Activated CD4-positive, alpha-beta T cell treated with anti-CD3 and anti-CD28 coated beads, Interleukin-2, amount 10 ng/mL, durations not matched to agents 24 days and 14 days (primary cell): ENCODE results near the gene DAAM1. TPM values are rescaled to one million over a fixed set of nuclear protein-coding genes. Genes with fewer than 3 reads are reported as not detected.

Experiments used
- DNase-seq: peaks from one replicate; pipeline ENCODE4 v3.0.0; 2022
- H3K27ac Mint-ChIP-seq: one replicate; pipeline ENCODE4 v1.8.0; 2022; ENCODE audit warnings: mild to moderate bottlenecking, mixed read lengths
- H3K27me3 Mint-ChIP-seq: one replicate; pipeline ENCODE4 v1.8.0; 2022; ENCODE audit warnings: mixed read lengths
- H3K36me3 Mint-ChIP-seq: one replicate; pipeline ENCODE4 v1.8.0; 2022; ENCODE audit warnings: low read depth, mild to moderate bottlenecking, mixed read lengths
- H3K4me1 Mint-ChIP-seq: one replicate; pipeline ENCODE4 v1.8.0; 2021; ENCODE audit warnings: mixed read lengths
- H3K4me3 Mint-ChIP-seq: one replicate; pipeline ENCODE4 v1.8.0; 2022; ENCODE audit warnings: mild to moderate bottlenecking, moderate library complexity, mixed read lengths
- H3K9me3 Mint-ChIP-seq: one replicate; pipeline ENCODE4 v1.8.0; 2021; ENCODE audit warnings: mixed read lengths
- intact Hi-C: fragments of 100-400 bp; cut with micrococcal nuclease; formaldehyde crosslinking; loops from one replicate; pipeline ENCODE4 v1.15.1; 2023
- total RNA-seq: library from RNA; stranded (reverse); gene quantifications from 2 replicates; pipeline ENCODE4 v1.2.3, GENCODE V29; 2022

Gene DAAM1
- total RNA-seq, 1 donor from 2014 or later = 7.2 TPM

DNA sequence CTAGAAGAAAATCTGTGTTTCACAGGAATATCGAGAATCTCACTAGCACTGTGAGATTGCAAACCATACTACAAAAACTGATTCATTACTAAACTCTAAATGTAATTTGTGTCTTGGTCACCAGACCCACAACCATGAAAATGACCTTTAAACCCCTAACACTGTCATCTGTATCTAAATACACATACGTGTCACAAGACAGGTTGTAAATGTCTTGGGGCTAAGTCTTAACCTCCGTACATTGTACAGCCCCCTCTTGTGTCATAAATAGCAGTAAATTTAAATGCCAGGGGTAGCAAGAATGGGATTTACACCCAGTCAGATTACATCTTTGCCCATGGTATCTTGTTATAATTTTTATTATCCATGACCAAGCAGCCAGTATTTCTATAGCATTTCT, 159.4 kb downstream of the DAAM1 start:
- H3K36me3 Mint-ChIP-seq = no peaks in the 10 kb centered on the region
- DNase-seq = no peak
- no peaks in the 10 kb centered on the region for H3K27me3 Mint-ChIP-seq
- H3K9me3 Mint-ChIP-seq = no peaks in the 10 kb centered on the region
- intact Hi-C loops = no loop called here
- no peaks in the 10 kb centered on the region for H3K4me1 Mint-ChIP-seq
- H3K4me3 Mint-ChIP-seq = no peak overlapping the region
- no peak overlapping the region for H3K27ac Mint-ChIP-seq

DNA sequence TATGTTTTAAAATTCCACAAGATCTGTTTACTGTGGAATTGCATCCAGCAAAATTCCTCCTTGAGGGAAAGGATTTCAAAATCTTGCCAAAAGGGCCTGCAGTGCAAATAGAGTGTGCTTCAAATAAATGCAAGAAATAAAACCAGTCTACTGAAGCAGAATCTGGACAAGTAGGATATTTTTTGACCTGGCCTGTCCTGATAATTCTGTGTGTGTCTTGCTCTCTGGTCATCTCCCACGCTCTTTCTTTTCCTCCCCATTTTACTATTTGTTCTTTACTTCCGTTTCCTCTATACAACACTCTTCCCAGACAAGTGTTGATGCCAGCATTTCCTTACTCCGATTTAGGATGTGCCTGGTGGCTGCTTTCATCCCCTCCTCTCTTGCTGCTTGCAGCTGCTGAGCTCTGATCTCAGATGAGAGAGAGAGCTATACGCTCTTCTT, 160.8 kb downstream of the DAAM1 start:
- DNase-seq = no peak
- no peaks in the 10 kb centered on the region for H3K27me3 Mint-ChIP-seq
- intact Hi-C loops = no loop called here
- H3K36me3 Mint-ChIP-seq = no peaks in the 10 kb centered on the region
- no peak overlapping the region for H3K27ac Mint-ChIP-seq
- no peaks in the 10 kb centered on the region for H3K4me1 Mint-ChIP-seq
- no peak overlapping the region for H3K4me3 Mint-ChIP-seq
- no peaks in the 10 kb centered on the region for H3K9me3 Mint-ChIP-seq

GRCh38 chr14:59352961-59353360, 164.5 kb downstream of the DAAM1 start:
- H3K36me3 Mint-ChIP-seq = no peaks in the 10 kb centered on the region
- DNase-seq = no peak
- H3K4me1 Mint-ChIP-seq = no peaks in the 10 kb centered on the region
- H3K27me3 Mint-ChIP-seq = no peaks in the 10 kb centered on the region
- H3K4me3 Mint-ChIP-seq = no peak overlapping the region
- H3K9me3 Mint-ChIP-seq = no peaks in the 10 kb centered on the region
- no peak overlapping the region for H3K27ac Mint-ChIP-seq
- intact Hi-C loops = no loop called here

DNA sequence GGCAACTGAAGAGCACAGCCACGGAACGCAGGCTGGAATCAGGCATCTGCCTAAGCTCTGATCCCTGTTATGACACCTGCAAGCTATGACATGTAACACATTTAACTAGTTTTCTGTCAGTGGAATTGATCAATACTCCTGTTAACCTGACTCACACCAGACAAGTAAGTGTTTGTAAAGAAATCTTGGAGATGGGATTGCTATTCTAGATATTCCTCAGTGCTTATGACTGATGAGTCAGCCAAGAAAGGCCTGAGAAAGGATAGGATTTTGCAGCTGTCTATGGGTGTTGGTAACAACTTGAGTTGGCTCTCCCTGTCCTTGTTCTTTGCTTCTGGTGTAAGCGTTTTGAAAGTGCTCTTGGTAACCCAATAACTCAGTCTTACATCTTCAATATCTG, 166.2 kb downstream of the DAAM1 start:
- no peak for DNase-seq
- Mint-ChIP-seq H3K4me1 (no peaks in the 10 kb centered on the region), H3K27me3 (no peaks in the 10 kb centered on the region), H3K4me3 (no peak overlapping the region), H3K36me3 (no peaks in the 10 kb centered on the region), H3K9me3 (no peaks in the 10 kb centered on the region), H3K27ac (no peak overlapping the region)
- intact Hi-C loops = no loop called here

DNA sequence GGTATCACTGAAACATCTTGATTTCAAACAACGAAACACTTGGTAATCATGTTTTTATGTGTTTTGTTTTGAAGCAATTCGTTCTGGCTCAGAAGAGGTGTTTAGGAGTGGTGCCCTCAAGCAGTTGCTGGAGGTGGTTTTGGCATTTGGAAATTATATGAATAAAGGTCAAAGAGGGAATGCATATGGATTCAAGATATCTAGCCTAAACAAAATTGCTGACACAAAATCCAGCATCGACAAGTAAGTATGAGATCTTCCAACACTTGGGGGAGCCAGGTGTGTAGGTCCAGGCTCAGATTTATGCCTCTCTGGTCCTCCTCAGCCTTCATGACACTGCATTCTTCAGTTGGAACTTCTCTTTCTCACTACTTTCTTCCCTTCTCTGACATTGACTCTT, 166.6 kb downstream of the DAAM1 start:
- Mint-ChIP-seq H3K4me3 (no peak overlapping the region), H3K27ac (no peak overlapping the region), H3K27me3 (no peaks in the 10 kb centered on the region), H3K9me3 (no peaks in the 10 kb centered on the region), H3K36me3 (no peaks in the 10 kb centered on the region), H3K4me1 (no peaks in the 10 kb centered on the region)
- intact Hi-C loops = no loop called here
- DNase-seq = no peak

GRCh38 chr14:59356312-59356711, 167.8 kb downstream of the DAAM1 start:
- H3K27me3 Mint-ChIP-seq = no peaks in the 10 kb centered on the region
- no peaks in the 10 kb centered on the region for H3K9me3 Mint-ChIP-seq
- H3K4me3 Mint-ChIP-seq = no peak overlapping the region

DNA sequence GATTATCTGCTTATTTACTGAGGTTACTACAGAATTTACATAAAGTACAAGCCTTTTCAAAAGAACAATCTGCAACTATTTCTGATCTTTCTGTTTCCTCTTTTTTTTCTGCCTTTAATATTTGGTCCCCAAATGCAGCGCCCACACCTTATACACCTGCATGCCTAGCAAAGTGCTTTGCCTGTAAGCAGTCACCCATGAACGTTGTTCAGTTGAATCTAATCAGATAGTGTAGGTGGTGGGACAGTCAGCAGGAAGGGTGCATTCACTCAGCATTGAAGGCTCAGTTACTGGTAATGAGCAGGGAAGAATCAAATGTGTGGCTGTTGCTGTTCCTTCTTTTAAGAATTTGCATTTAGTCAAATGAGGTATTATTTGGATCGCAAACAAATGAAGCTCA, 168.3 kb downstream of the DAAM1 start:
- H3K36me3 Mint-ChIP-seq = peaks cover 2% of the 10 kb centered on the region
- H3K27ac Mint-ChIP-seq = no peak overlapping the region
- no peak overlapping the region for H3K4me3 Mint-ChIP-seq
- H3K4me1 Mint-ChIP-seq = no peaks in the 10 kb centered on the region
- DNase-seq = no peak
- no peaks in the 10 kb centered on the region for H3K9me3 Mint-ChIP-seq
- intact Hi-C loops = no loop called here
- no peaks in the 10 kb centered on the region for H3K27me3 Mint-ChIP-seq

More at GRCh38 chr14:59356312-59356711, 167.8 kb downstream of the DAAM1 start:
- intact Hi-C loops = no loop called here
- no peak for DNase-seq
- Mint-ChIP-seq H3K36me3 (peaks cover 2% of the 10 kb centered on the region), H3K4me1 (no peaks in the 10 kb centered on the region), H3K27ac (no peak overlapping the region)

DNA sequence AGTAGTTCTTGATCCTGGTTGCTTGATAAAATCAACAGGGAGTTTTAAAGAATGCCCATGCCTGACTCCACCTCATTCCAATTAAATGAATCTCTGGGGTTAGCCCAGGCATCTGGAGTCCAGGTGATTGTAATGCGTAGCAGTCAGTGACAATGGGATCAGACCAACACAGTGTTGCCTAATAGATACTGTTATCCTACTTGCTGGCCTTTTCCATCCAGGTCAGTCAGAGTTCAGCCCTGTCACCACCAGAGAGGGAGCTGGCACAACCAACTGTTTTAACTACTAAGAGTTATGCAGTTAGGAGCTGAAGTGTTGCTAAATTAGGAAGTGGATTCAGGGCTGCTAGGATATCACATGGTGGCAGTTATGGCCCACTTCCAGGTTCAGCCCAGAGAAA, 169.6 kb downstream of the DAAM1 start:
- H3K27me3 Mint-ChIP-seq = no peaks in the 10 kb centered on the region
- H3K36me3 Mint-ChIP-seq = peaks cover 2% of the 10 kb centered on the region
- no peak overlapping the region for H3K27ac Mint-ChIP-seq
- intact Hi-C loops = no loop called here
- H3K9me3 Mint-ChIP-seq = no peaks in the 10 kb centered on the region
- H3K4me1 Mint-ChIP-seq = no peaks in the 10 kb centered on the region
- no peak for DNase-seq
- no peak overlapping the region for H3K4me3 Mint-ChIP-seq

DNA sequence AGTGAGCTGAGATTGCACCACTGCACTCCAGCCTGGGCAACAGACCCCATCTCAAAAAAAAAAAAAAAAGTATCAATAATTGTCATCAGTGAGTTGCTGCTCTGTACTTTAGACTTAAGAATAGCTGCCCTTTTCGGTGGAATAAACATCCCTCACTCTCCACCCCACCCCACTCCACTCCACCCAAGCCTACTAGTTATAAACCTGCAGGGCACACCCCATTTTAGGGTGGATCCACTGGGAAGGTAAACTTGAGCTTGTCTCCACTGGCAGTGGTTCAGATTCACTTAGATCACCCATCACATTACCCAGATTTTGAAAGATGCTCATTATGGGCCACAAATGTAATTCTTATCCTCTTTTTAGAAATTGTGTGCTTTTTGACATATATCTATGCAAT, 170.3 kb downstream of the DAAM1 start:
- no peak overlapping the region for H3K27ac Mint-ChIP-seq
- no peak overlapping the region for H3K4me3 Mint-ChIP-seq
- DNase-seq = no peak
- H3K36me3 Mint-ChIP-seq = peaks cover 2% of the 10 kb centered on the region
- no peaks in the 10 kb centered on the region for H3K4me1 Mint-ChIP-seq
- no peaks in the 10 kb centered on the region for H3K9me3 Mint-ChIP-seq
- H3K27me3 Mint-ChIP-seq = no peaks in the 10 kb centered on the region
- intact Hi-C loops = no loop called here

GRCh38 chr14:59359431-59360124, 171.1 kb downstream of the DAAM1 start:
- H3K4me3 Mint-ChIP-seq = no peak overlapping the region
- no peaks in the 10 kb centered on the region for H3K27me3 Mint-ChIP-seq

GRCh38 chr14:59360233-59360632, 171.8 kb downstream of the DAAM1 start:
- Mint-ChIP-seq H3K4me3 (no peak overlapping the region), H3K4me1 (no peaks in the 10 kb centered on the region), H3K9me3 (no peaks in the 10 kb centered on the region), H3K27ac (no peak overlapping the region), H3K36me3 (peaks cover 5% of the 10 kb centered on the region), H3K27me3 (no peaks in the 10 kb centered on the region)
- DNase-seq = no peak
- intact Hi-C loops = no loop called here

More at GRCh38 chr14:59359431-59360124, 171.1 kb downstream of the DAAM1 start:
- Mint-ChIP-seq H3K9me3 (no peaks in the 10 kb centered on the region), H3K27ac (no peak overlapping the region), H3K4me1 (no peaks in the 10 kb centered on the region), H3K36me3 (peaks cover 5% of the 10 kb centered on the region)
- DNase-seq = no peak
- intact Hi-C loops = no loop called here

- peaks cover 5% of the 10 kb centered on the region for H3K36me3 Mint-ChIP-seq
Measured at GRCh38 chr14:59360923-59361794, 172.7 kb downstream of the DAAM1 start.

GRCh38 chr14:59362513-59362912, 174.0 kb downstream of the DAAM1 start:
- no peak for DNase-seq
- no peaks in the 10 kb centered on the region for H3K9me3 Mint-ChIP-seq
- H3K27me3 Mint-ChIP-seq = no peaks in the 10 kb centered on the region
- H3K27ac Mint-ChIP-seq = no peak overlapping the region
- no peaks in the 10 kb centered on the region for H3K4me1 Mint-ChIP-seq
- H3K4me3 Mint-ChIP-seq = no peak overlapping the region
- intact Hi-C loops = no loop called here
- H3K36me3 Mint-ChIP-seq = peaks cover 5% of the 10 kb centered on the region

More at GRCh38 chr14:59360923-59361794, 172.7 kb downstream of the DAAM1 start:
- H3K4me1 Mint-ChIP-seq = no peaks in the 10 kb centered on the region
- H3K27ac Mint-ChIP-seq = no peak overlapping the region
- H3K4me3 Mint-ChIP-seq = no peak overlapping the region
- no peaks in the 10 kb centered on the region for H3K9me3 Mint-ChIP-seq
- intact Hi-C loops = no loop called here
- DNase-seq = no peak
- H3K27me3 Mint-ChIP-seq = no peaks in the 10 kb centered on the region

- DNase-seq = no peak
- intact Hi-C loops = no loop called here
- no peaks in the 10 kb centered on the region for H3K4me1 Mint-ChIP-seq
- H3K27me3 Mint-ChIP-seq = no peaks in the 10 kb centered on the region
- H3K36me3 Mint-ChIP-seq = peaks cover 5% of the 10 kb centered on the region
- no peak overlapping the region for H3K27ac Mint-ChIP-seq
- no peaks in the 10 kb centered on the region for H3K9me3 Mint-ChIP-seq
- H3K4me3 Mint-ChIP-seq = no peak overlapping the region
Measured at GRCh38 chr14:59363531-59364226, 175.2 kb downstream of the DAAM1 start.
